HepG2 (cell line): Measurements from ENCODE around the gene DDAH1. TPM values are rescaled to one million over a fixed set of nuclear protein-coding genes. Genes with fewer than 3 reads are reported as not detected.
A peak's percentile ranks its signal among the peaks of the same experiment; 100 is the strongest.

Source experiments
- ARNT2 ChIP-seq: sonication (generic); formaldehyde crosslinking; IDR thresholded peaks from 2 replicates; pipeline ENCODE4 v1.8.0; 2022; ENCODE audit warnings: mild to moderate bottlenecking, low read depth, missing genetic modification reagents, moderate library complexity
- HDAC1 ChIP-seq: sonication (generic); formaldehyde crosslinking; IDR thresholded peaks from 2 replicates; pipeline ENCODE4 v1.5.1; 2020; ENCODE audit warnings: mild to moderate bottlenecking, missing genetic modification reagents
- HDAC2 ChIP-seq: sonication (generic); formaldehyde crosslinking; IDR thresholded peaks from 2 replicates; pipeline ENCODE4 v1.4.0; 2020; ENCODE audit warnings: missing genetic modification reagents
- LCORL ChIP-seq, 2 experiments: fragments of 450-650 bp in 1 of 2; sonication (generic) in 1 of 2; formaldehyde crosslinking in 1 of 2; IDR thresholded peaks; 2 replicates each; pipeline versions ENCODE4 v1.5.0 to v1.6.1; 2017 to 2020; ENCODE audit warnings: antibody characterized with exemption in 1 of 2, missing genetic modification reagents in 1 of 2
- MED1 ChIP-seq: sonication (generic); formaldehyde crosslinking; IDR thresholded peaks from 2 replicates; pipeline ENCODE4 v1.4.0; 2020; ENCODE audit warnings: missing genetic modification reagents
- PCBP2 ChIP-seq: fragments of 200-400 bp; formaldehyde crosslinking; optimal IDR thresholded peaks from 2 replicates; pipeline ENCODE3; 2018; ENCODE audit warnings: low read length, low read depth; ENCODE audit not compliant: poor library complexity, severe bottlenecking
- SAFB2 ChIP-seq: sonication (generic); formaldehyde crosslinking; IDR thresholded peaks from 2 replicates; pipeline ENCODE4 v1.5.1; 2020; ENCODE audit warnings: missing genetic modification reagents, low read depth, mild to moderate bottlenecking, borderline replicate concordance
- SETDB1 ChIP-seq: sonication (generic); formaldehyde crosslinking; IDR thresholded peaks from 2 replicates; pipeline ENCODE4 v1.5.1; 2020; ENCODE audit warnings: missing genetic modification reagents, mild to moderate bottlenecking, borderline replicate concordance
- SNAI1 ChIP-seq: sonication (generic); formaldehyde crosslinking; IDR thresholded peaks from 2 replicates; pipeline ENCODE4 v1.5.0; 2020; ENCODE audit warnings: mild to moderate bottlenecking, missing genetic modification reagents, borderline replicate concordance
- TGIF2 ChIP-seq: IDR thresholded peaks from 2 replicates; pipeline ENCODE4 v1.6.1; 2016; ENCODE audit warnings: control low read depth, missing compliant biosample characterization
- THYN1 ChIP-seq: sonication (generic); formaldehyde crosslinking; IDR thresholded peaks from 2 replicates; pipeline ENCODE4 v1.8.1; 2023; ENCODE audit warnings: low read depth, mild to moderate bottlenecking, moderate library complexity, missing genetic modification reagents, borderline replicate concordance
- TRIM24 ChIP-seq: sonication (generic); formaldehyde crosslinking; IDR thresholded peaks from 2 replicates; pipeline ENCODE4 v1.8.0; 2022; ENCODE audit warnings: mild to moderate bottlenecking, missing genetic modification reagents
- ZBTB39 ChIP-seq: sonication (generic); formaldehyde crosslinking; IDR thresholded peaks from 2 replicates; pipeline ENCODE4 v1.5.0; 2020; ENCODE audit warnings: missing genetic modification reagents
- ZBTB7A ChIP-seq: sonication (generic); formaldehyde crosslinking; IDR thresholded peaks from 2 replicates; pipeline ENCODE4 v1.8.0; 2022; ENCODE audit warnings: mild to moderate bottlenecking, missing genetic modification reagents
- ZNF143 ChIP-seq: sonication (generic); formaldehyde crosslinking; IDR thresholded peaks from 2 replicates; pipeline ENCODE4 v1.4.0; 2020; ENCODE audit warnings: missing genetic modification reagents
- ZNF17 ChIP-seq: sonication (generic); formaldehyde crosslinking; IDR thresholded peaks from 2 replicates; pipeline ENCODE4 v1.5.0; 2020; ENCODE audit warnings: mild to moderate bottlenecking, missing genetic modification reagents
- ZNF337 ChIP-seq: sonication (generic); formaldehyde crosslinking; IDR thresholded peaks from 2 replicates; pipeline ENCODE4 v1.5.1; 2020; ENCODE audit warnings: missing genetic modification reagents, low read depth, mild to moderate bottlenecking, borderline replicate concordance
- ZNF672 ChIP-seq: sonication (generic); formaldehyde crosslinking; IDR thresholded peaks from 2 replicates; pipeline ENCODE4 v1.8.1; 2022; ENCODE audit warnings: missing genetic modification reagents
- polyA plus RNA-seq, 8 experiments: library from polyadenylated mRNA; depleted of rRNA in 3 of 8; stranded (reverse) in 7 of 8; unstranded in 1 of 8; fragments of >200 nt; fragmentation: Illumina TruSeq in 4 of 8; extraction: Trizol in 4 of 8; gene quantifications; 2 replicates each; pipeline versions ENCODE4 v1.2.1 to v1.2.3, GENCODE V29; 2011 to 2016; ENCODE audit warnings: low read depth in 4 of 8, missing spikeins in 1 of 8, mixed read lengths in 1 of 8; ENCODE audit not compliant: insufficient read depth in 1 of 8
- total RNA-seq, 5 experiments: library from RNA; depleted of rRNA; stranded (reverse); fragments of >200 nt; fragmentation: Illumina TruSeq; extraction: Trizol; gene quantifications; 2 replicates each; pipeline ENCODE4 v1.2.3, GENCODE V29; 2016; ENCODE audit warnings: low read depth in 1 of 5
- TF ChIP-seq, protein P1 (sequence below): sonication (generic); formaldehyde crosslinking; IDR thresholded peaks from 2 replicates; pipeline ENCODE4 v1.5.1; 2020; ENCODE audit warnings: missing genetic modification reagents, mild to moderate bottlenecking, borderline replicate concordance
- TF ChIP-seq, protein P2 (sequence below): sonication (generic); formaldehyde crosslinking; IDR thresholded peaks from 2 replicates; pipeline ENCODE4 v1.4.0; 2020; ENCODE audit warnings: mild to moderate bottlenecking, missing genetic modification reagents
- TF ChIP-seq, protein P3 (sequence below): sonication (generic); formaldehyde crosslinking; IDR thresholded peaks from 2 replicates; pipeline ENCODE4 v1.8.0; 2022; ENCODE audit warnings: missing genetic modification reagents, mild to moderate bottlenecking, moderate library complexity, borderline replicate concordance

DDAH1 gene
- total and polyA plus RNA-seq, 2 of the 13 experiments (the other 11 are each of a cell fraction or from before 2014, with no cell fraction given) = 39.7 to 64.4 TPM

- TF ChIP-seq, protein P1, sequence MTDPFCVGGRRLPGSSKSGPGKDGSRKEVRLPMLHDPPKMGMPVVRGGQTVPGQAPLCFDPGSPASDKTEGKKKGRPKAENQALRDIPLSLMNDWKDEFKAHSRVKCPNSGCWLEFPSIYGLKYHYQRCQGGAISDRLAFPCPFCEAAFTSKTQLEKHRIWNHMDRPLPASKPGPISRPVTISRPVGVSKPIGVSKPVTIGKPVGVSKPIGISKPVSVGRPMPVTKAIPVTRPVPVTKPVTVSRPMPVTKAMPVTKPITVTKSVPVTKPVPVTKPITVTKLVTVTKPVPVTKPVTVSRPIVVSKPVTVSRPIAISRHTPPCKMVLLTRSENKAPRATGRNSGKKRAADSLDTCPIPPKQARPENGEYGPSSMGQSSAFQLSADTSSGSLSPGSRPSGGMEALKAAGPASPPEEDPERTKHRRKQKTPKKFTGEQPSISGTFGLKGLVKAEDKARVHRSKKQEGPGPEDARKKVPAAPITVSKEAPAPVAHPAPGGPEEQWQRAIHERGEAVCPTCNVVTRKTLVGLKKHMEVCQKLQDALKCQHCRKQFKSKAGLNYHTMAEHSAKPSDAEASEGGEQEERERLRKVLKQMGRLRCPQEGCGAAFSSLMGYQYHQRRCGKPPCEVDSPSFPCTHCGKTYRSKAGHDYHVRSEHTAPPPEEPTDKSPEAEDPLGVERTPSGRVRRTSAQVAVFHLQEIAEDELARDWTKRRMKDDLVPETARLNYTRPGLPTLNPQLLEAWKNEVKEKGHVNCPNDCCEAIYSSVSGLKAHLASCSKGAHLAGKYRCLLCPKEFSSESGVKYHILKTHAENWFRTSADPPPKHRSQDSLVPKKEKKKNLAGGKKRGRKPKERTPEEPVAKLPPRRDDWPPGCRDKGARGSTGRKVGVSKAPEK (CRISPR knock-in tag) = no peak
- TF ChIP-seq, protein P2, sequence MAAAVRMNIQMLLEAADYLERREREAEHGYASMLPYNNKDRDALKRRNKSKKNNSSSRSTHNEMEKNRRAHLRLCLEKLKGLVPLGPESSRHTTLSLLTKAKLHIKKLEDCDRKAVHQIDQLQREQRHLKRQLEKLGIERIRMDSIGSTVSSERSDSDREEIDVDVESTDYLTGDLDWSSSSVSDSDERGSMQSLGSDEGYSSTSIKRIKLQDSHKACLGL (CRISPR knock-in tag) = peak; percentile 72; the same call in 1 of the 2 replicates
- TF ChIP-seq ZNF337 = no peak
- TF ChIP-seq TRIM24 (CRISPR knock-in tag) = no peak
- TF ChIP-seq SETDB1 (CRISPR knock-in tag) = no peak
- TF ChIP-seq MED1 (CRISPR knock-in tag) = no peak
- TF ChIP-seq ZNF143 (CRISPR knock-in tag) = no peak
- 0 out of 2 replicates have a peak, but pooled peaks have one; percentile 6 for TF ChIP-seq HDAC2
- no peak for TF ChIP-seq ZNF17
- 0 out of 2 replicates have a peak, but pooled peaks have one; percentile 40 for TF ChIP-seq TGIF2 (CRISPR knock-in tag)
- 0 out of 2 replicates have a peak, but pooled peaks have one; percentile 56 for TF ChIP-seq SAFB2 (CRISPR knock-in tag)
- TF ChIP-seq LCORL (IDR thresholded peaks at IDR 0.05) = no peak
- peak; percentile 28; the same call in 1 of the 2 replicates for TF ChIP-seq LCORL (CRISPR knock-in tag; IDR thresholded peaks at IDR 0.05)
- 0 out of 2 replicates have a peak, but pooled peaks have one; percentile 46 for TF ChIP-seq ZBTB39 (CRISPR knock-in tag)
- peak; percentile 90; the same call in 1 of the 2 replicates for TF ChIP-seq ZNF672 (CRISPR knock-in tag)
- TF ChIP-seq SNAI1 (CRISPR knock-in tag) = 0 out of 2 replicates have a peak, but pooled peaks have one; percentile 9
- TF ChIP-seq, protein P3, sequence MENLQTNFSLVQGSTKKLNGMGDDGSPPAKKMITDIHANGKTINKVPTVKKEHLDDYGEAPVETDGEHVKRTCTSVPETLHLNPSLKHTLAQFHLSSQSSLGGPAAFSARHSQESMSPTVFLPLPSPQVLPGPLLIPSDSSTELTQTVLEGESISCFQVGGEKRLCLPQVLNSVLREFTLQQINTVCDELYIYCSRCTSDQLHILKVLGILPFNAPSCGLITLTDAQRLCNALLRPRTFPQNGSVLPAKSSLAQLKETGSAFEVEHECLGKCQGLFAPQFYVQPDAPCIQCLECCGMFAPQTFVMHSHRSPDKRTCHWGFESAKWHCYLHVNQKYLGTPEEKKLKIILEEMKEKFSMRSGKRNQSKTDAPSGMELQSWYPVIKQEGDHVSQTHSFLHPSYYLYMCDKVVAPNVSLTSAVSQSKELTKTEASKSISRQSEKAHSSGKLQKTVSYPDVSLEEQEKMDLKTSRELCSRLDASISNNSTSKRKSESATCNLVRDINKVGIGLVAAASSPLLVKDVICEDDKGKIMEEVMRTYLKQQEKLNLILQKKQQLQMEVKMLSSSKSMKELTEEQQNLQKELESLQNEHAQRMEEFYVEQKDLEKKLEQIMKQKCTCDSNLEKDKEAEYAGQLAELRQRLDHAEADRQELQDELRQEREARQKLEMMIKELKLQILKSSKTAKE (CRISPR knock-in tag) = 0 out of 2 replicates have a peak, but pooled peaks have one; percentile 46
- TF ChIP-seq ZBTB7A = 0 out of 2 replicates have a peak, but pooled peaks have one; percentile 42
- peak; percentile 18; the same call in 1 of the 2 replicates for TF ChIP-seq HDAC1 (CRISPR knock-in tag)
- TF ChIP-seq THYN1 (CRISPR knock-in tag) = no peak
- TF ChIP-seq PCBP2 = no peak
- TF ChIP-seq ARNT2 (CRISPR knock-in tag) = peak; percentile 79; the same call in 1 of the 2 replicates
These were observed 361 bp downstream of the DDAH1 start (continued) for GRCh38 chr1:85464497-85465098.
